Pancreas (tissue), 10 donors: ENCODE measurements around the gene TTC13. TPM values are rescaled to one million over a fixed set of nuclear protein-coding genes. Genes with fewer than 3 reads are reported as not detected.
A peak's percentile ranks its signal among the peaks of the same experiment; 100 is the strongest.

ENCODE experiments used
- ATAC-seq, 4 donors: fragments of 200-7000 bp; cut with Tn5 transposase; one replicate each; pipeline versions ENCODE4 v1.8.0 to v1.9.1; 2020; ENCODE audit warnings: mild to moderate bottlenecking in 4 of 4, moderate library complexity in 4 of 4
- DNase-seq, 6 donors: peaks; one replicate each; pipeline ENCODE4 v3.0.0-alpha.2; 2020
- FAIRE-seq: peaks from 2 replicates; lab custom pipeline; 2012; peaks lifted over from hg19 to GRCh38; lab: Jason Lieb, UNC
- H3K27ac ChIP-seq, 4 donors: fragments of 200-600 bp; sonication (generic); 1 replicate in 3 of 4; 2 replicates in 1 of 4; pipeline versions ENCODE4 v1.5.0 to v1.8.0; 2020
- H3K27me3 ChIP-seq, 4 donors: fragments of 200-600 bp; one replicate each; pipeline ENCODE4 v1.8.0; 2021
- H3K36me3 ChIP-seq, 3 donors: fragments of 200-600 bp; sonication (generic) in 1 of 3; one replicate each; pipeline versions ENCODE4 v1.5.0 to v1.8.0; 2020 to 2021
- H3K4me1 ChIP-seq, 3 donors: fragments of 200-600 bp; one replicate each; pipeline ENCODE4 v1.8.0; 2021
- H3K4me3 ChIP-seq, 4 donors: fragments of 200-600 bp; sonication (generic) in 2 of 4; one replicate each; pipeline versions ENCODE4 v1.5.0 to v1.8.0; 2020 to 2021
- H3K9me3 ChIP-seq, 4 donors: fragments of 200-600 bp; one replicate each; pipeline ENCODE4 v1.8.0; 2021
- WGBS, 2 donors: extraction: QIAGEN DNeasy Blood & Tissue Kit; methylation state at CpG; one replicate each; pipeline ENCODE4 v1.1.7; 2013; 5-methylcytosine and 5-hydroxymethylcytosine counted together
- intact Hi-C, 3 donors: fragments of 100-400 bp; cut with DNase I; formaldehyde crosslinking; loops; one replicate each; pipeline versions ENCODE4 v1.11.1 to v1.14.2; 2022
- polyA plus RNA-seq, 2 donors: library from polyadenylated mRNA; stranded (reverse); fragments of 200-250 nt; gene quantifications; one replicate each; pipeline ENCODE4 v1.2.3, GENCODE V29; 2013
- total RNA-seq, 6 donors: library from RNA; stranded (reverse); fragmentation: NEBNext Ultra II Directional in 4 of 6; extraction: Animal tissue kit (Norgen Biotek cat#: 25700) in 4 of 6; gene quantifications; one replicate each; pipeline versions ENCODE4 v1.2.1 to v1.2.4, GENCODE V29; 2021 to 2023
- TF ChIP-seq, protein P1 (sequence below), 4 donors: fragments of 200-600 bp; sonication (generic) in 3 of 4; IDR thresholded peaks; one replicate each; pipeline versions ENCODE4 v1.5.0 to v1.8.0; 2021; ENCODE audit warnings: antibody characterized with exemption in 4 of 4
- donor health status: healthy with polysubstance abuse.
- donor health status: DM: no; HTN: no; CAD: no; lungs with moderate emphysema.
- donor health status: DM: no; HTN: no; CAD: no.
- donor health status: control.
- donor health status: control.
- donor health status: Bipolar disorder and iron deficiency.
- donor health status: DM: yes; HTN: yes; CAD: no.
- donor health status: DM: no; HTN: no; CAD: no.
- donor health status: DM: no; HTN: no; CAD: no.
- donor health status: DM: yes; HTN: yes; CAD: no.

The TTC13 gene
- total and polyA plus RNA-seq, 8 donors: 5.3 to 17.0 (median 8.8) TPM

DNA sequence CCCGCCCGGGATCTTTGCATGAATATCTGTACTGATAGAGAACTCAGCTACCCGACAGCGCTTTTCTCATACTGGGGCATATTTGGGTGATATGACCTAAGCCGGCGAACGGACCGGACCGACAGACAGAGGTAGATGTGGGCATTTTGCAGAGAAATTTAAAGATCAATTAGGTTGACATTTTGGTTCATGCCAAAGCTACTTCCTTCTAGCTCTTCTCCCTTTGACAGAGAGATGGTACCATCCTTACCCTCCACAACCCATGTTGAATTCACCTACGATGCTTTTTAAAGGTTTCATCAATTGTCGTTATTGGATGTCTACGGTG, 692 bp upstream of the TTC13 start:
- TF ChIP-seq, protein P1, sequence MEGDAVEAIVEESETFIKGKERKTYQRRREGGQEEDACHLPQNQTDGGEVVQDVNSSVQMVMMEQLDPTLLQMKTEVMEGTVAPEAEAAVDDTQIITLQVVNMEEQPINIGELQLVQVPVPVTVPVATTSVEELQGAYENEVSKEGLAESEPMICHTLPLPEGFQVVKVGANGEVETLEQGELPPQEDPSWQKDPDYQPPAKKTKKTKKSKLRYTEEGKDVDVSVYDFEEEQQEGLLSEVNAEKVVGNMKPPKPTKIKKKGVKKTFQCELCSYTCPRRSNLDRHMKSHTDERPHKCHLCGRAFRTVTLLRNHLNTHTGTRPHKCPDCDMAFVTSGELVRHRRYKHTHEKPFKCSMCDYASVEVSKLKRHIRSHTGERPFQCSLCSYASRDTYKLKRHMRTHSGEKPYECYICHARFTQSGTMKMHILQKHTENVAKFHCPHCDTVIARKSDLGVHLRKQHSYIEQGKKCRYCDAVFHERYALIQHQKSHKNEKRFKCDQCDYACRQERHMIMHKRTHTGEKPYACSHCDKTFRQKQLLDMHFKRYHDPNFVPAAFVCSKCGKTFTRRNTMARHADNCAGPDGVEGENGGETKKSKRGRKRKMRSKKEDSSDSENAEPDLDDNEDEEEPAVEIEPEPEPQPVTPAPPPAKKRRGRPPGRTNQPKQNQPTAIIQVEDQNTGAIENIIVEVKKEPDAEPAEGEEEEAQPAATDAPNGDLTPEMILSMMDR (IDR thresholded peaks at IDR 0.05): no peak
- Histone ChIP-seq H3K27ac (peak overlapping the region in 2 of 4 donors; percentile 50 to 53), H3K9me3 (no peaks in the 10 kb centered on the region), H3K36me3 (no peaks in the 10 kb centered on the region), H3K4me3 (peak overlapping the region; percentile 50 to 83 (median 60)), H3K4me1 (peaks cover 7 to 24% (median 10%) of the 10 kb centered on the region in 3 donors), H3K27me3 (no peaks in the 10 kb centered on the region)
- ATAC-seq (peak in 1 of 4 donors; percentile 1), DNase-seq (no peak), FAIRE-seq (no peak)
- intact Hi-C loops: no loop called here
- 1 to 2% methylated on average over 12 of the region's 12 CpGs for WGBS, 2 donors

DNA sequence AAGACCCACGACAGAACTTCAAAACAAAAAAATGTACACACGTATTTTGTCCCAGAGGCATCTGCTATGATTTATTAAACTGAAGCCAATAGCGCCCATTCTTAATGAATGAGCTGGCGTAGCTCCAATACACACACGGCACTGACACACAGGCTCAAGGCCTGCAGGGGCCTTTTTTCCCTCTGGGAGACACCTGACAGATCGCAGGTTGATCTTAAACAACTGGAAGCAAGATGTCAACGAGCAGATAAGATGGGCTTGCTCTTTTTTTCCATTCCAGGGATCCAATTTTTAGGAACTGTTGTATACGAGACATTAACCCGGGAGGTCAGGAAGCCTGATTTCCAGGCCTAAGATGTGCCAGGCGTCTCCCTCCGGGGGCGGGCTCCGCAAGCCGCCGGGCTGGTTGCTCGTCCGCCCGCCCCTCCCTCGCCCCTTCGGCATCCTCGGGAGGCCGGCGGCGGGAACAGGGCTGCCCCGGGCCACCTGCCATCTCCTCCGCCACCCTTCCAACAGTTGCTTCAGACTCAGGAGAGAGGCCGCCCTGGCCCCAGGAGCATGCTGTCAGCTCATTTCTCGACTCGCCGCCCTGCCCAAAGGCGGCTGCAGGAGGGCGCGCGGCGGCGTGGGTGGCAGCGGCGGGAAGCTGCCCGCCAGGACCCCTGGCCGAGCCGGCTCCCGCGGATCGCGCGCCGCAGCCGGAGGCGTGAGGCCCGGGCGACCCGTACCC, 735 bp downstream of the TTC13 start:
- ATAC-seq (peak in 3 of 4 donors; percentile 1 to 4 (median 4)), FAIRE-seq (no peak), DNase-seq (peak; percentile 36 to 79 (median 52))
- TF ChIP-seq, protein P1 (IDR thresholded peaks at IDR 0.05): no peak
- Histone ChIP-seq H3K9me3 (no peaks in the 10 kb centered on the region), H3K27me3 (no peaks in the 10 kb centered on the region), H3K4me3 (peak overlapping the region; percentile 50 to 83 (median 58)), H3K36me3 (no peaks in the 10 kb centered on the region), H3K27ac (peak overlapping the region; percentile 2 to 49 (median 22)), H3K4me1 (peaks cover 0 to 20% (median 7%) of the 10 kb centered on the region in 3 donors)
- intact Hi-C loops: no loop called here
- 1% methylated on average over 39 to 52 of the region's 52 CpGs for WGBS, 2 donors

DNA sequence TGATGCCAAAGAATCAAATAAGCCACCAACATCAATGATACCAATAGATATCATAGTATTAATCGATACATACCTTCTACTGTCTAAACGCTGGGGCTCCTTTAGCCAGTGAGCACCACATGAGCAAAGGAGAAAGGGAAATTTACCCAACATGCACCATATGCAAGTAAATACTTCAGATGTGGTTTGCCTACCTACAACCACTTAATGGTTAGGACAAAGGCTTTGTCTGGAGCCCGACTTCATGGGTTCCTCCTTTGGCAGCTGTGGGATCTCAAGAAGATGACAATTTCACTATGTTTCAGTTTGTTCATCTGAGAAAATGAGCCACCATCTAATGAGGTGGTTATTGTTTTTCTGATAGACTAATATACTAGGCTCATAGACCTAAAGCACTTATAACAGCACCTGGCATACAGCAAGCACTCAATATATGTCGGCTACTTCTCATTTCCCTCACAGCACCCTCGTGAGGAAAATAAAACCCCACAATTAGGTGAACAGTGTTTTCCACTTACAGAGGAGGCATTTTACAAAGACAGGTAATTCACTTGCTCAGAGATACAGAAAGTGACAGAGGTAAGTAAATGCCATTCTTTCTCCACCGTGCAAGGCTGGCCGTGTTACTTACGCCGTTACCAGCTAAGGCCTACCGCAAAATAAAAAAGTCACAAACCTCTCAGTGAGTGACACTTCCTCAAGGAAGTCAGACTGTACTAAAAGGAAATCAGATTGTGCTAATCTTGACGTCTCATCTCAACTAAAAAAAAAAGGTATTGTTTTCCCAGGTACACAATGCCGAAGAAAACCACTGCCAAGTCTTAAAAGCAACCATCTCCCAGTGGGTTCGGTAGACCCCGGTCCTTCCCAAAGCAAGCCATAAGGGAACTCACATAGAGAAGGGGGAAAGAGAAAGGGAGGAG, 1.6 kb downstream of the TTC13 start:
- TF ChIP-seq, protein P1 (IDR thresholded peaks at IDR 0.05): no peak
- DNase-seq: no peak
- FAIRE-seq: no peak
- Histone ChIP-seq H3K4me1 (peaks cover 0 to 28% (median 14%) of the 10 kb centered on the region in 3 donors), H3K4me3 (peak overlapping the region in 3 of 4 donors; percentile 50 to 83 (median 63)), H3K36me3 (no peaks in the 10 kb centered on the region), H3K27ac (peak overlapping the region in 3 of 4 donors; percentile 2 to 26 (median 5)), H3K9me3 (no peaks in the 10 kb centered on the region), H3K27me3 (no peaks in the 10 kb centered on the region)
- intact Hi-C loops: no loop called here
- WGBS, 2 donors: 48 to 49% methylated on average over 14 of the region's 14 CpGs
- ATAC-seq: no peak

DNA sequence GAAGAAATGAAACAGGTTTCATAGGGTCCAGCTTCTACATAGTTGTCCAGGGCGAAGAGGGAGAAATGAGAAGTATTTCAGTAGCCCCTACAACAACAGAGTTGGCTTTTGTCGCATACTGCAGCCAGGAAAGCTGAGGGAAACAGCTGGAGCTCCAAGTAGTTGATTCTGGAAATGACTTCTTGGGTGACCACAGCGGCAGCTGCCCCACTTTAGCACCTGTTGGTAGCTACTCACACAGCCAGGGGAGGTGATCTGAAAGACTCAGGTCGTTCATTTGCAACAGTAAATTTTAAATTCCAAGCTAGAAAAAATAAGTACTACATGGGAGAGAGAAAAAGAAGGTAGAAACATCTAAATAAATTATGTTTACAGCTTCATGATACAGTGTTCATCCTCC, 2.3 kb downstream of the TTC13 start:
- intact Hi-C loops: no loop called here
- no peaks in the 10 kb centered on the region for H3K9me3 ChIP-seq
- FAIRE-seq: no peak

More for the DNA sequence above, 2.3 kb downstream of the TTC13 start:
- DNase-seq: no peak
- Histone ChIP-seq H3K27me3 (no peaks in the 10 kb centered on the region), H3K36me3 (no peaks in the 10 kb centered on the region), H3K4me1 (peaks cover 0 to 32% (median 14%) of the 10 kb centered on the region in 3 donors), H3K4me3 (no peak overlapping the region), H3K27ac (no peak overlapping the region)
- WGBS, 2 donors: 86 to 92% methylated on average over 4 of the region's 4 CpGs
- no peak for ATAC-seq
- TF ChIP-seq, protein P1 (IDR thresholded peaks at IDR 0.05): no peak
